Kidney (tissue), 14 donors: Measurements from ENCODE around the gene KCNJ4. TPM values are rescaled to one million over a fixed set of nuclear protein-coding genes. Genes with fewer than 3 reads are reported as not detected.

Experiments
- DNase-seq, 5 donors: peaks; one replicate each; pipeline ENCODE4 v3.0.0-alpha.2; 2013 to 2020
- FAIRE-seq: peaks from 2 replicates; lab custom pipeline; 2012; peaks lifted over from hg19 to GRCh38; lab: Jason Lieb, UNC
- H3K27ac ChIP-seq, 2 donors: one replicate each; pipeline ENCODE4 v1.7.0; 2013; ENCODE audit warnings: low read depth in 2 of 2, low read length in 2 of 2, inconsistent platforms in 1 of 2
- H3K27me3 ChIP-seq: one replicate; pipeline ENCODE4 v1.7.1; 2013; ENCODE audit warnings: low read length, inconsistent platforms; ENCODE audit not compliant: control insufficient read depth, insufficient read depth
- H3K36me3 ChIP-seq, 3 donors: one replicate each; pipeline versions ENCODE4 v1.7.0 to v1.7.1; 2013; ENCODE audit warnings: low read length in 3 of 3, control low read depth in 1 of 3, inconsistent platforms in 1 of 3; ENCODE audit not compliant: insufficient read depth in 3 of 3, control insufficient read depth in 2 of 3
- H3K4me1 ChIP-seq, 3 donors: one replicate each; pipeline versions ENCODE4 v1.7.0 to v1.7.1; 2013; ENCODE audit warnings: low read length in 3 of 3, inconsistent platforms in 1 of 3, low read depth in 1 of 3; ENCODE audit not compliant: control insufficient read depth in 2 of 3, insufficient read depth in 2 of 3
- H3K4me3 ChIP-seq, 3 donors: one replicate each; pipeline versions ENCODE4 v1.7.0 to v1.8.1; 2013; ENCODE audit warnings: low read length in 3 of 3, control low read depth in 1 of 3, inconsistent platforms in 1 of 3
- H3K9ac ChIP-seq, 3 donors: one replicate each; pipeline versions ENCODE4 v1.7.0 to v1.7.1; 2013; ENCODE audit warnings: low read length in 3 of 3, control low read depth in 1 of 3, inconsistent platforms in 1 of 3
- H3K9me3 ChIP-seq, 3 donors: one replicate each; pipeline versions ENCODE4 v1.7.0 to v1.7.1; 2013; ENCODE audit warnings: low read length in 3 of 3, control low read depth in 1 of 3, inconsistent platforms in 1 of 3; ENCODE audit not compliant: control insufficient read depth in 2 of 3, insufficient read depth in 1 of 3
- intact Hi-C: fragments of 100-400 bp; cut with DNase I; formaldehyde crosslinking; loops from one replicate; pipeline ENCODE4 v1.11.1; 2022
- polyA plus RNA-seq: library from polyadenylated mRNA; stranded (reverse); fragments of 350-450 nt; fragmentation: Illumina TruSeq; extraction: RNeasy Lipid Tissue Mini Kit (QIAGEN cat#74804); gene quantifications from one replicate; pipeline ENCODE4 v1.2.3, GENCODE V29; 2014; ENCODE audit warnings: low read depth, low replicate concordance; ENCODE audit not compliant: insufficient read depth
- total RNA-seq: library from RNA; stranded (reverse); fragmentation: NEBNext Ultra II Directional; extraction: Animal tissue kit (Norgen Biotek cat#: 25700); gene quantifications from one replicate; pipeline ENCODE4 v1.2.1, GENCODE V29; 2021
- TF ChIP-seq, protein P1 (sequence below): IDR thresholded peaks from 3 replicates; pipeline ENCODE4 v1.5.1; 2012; ENCODE audit warnings: mild to moderate bottlenecking, moderate library complexity, borderline replicate concordance; ENCODE audit not compliant: insufficient read depth; ENCODE audit errors: extremely low read depth
- donor health status: control.
- donor health status: control.
- donor health status: control.
- donor health status: control.
- donor health status: control.
- donor health status: DM: yes; HTN: yes; CAD: no.
- donor health status: Normal renal cell carcinoma (clear cell type).

KCNJ4 gene
- total and polyA plus RNA-seq, 2 donors from 2014 or later: 0.13 TPM; not detected in 1

DNA sequence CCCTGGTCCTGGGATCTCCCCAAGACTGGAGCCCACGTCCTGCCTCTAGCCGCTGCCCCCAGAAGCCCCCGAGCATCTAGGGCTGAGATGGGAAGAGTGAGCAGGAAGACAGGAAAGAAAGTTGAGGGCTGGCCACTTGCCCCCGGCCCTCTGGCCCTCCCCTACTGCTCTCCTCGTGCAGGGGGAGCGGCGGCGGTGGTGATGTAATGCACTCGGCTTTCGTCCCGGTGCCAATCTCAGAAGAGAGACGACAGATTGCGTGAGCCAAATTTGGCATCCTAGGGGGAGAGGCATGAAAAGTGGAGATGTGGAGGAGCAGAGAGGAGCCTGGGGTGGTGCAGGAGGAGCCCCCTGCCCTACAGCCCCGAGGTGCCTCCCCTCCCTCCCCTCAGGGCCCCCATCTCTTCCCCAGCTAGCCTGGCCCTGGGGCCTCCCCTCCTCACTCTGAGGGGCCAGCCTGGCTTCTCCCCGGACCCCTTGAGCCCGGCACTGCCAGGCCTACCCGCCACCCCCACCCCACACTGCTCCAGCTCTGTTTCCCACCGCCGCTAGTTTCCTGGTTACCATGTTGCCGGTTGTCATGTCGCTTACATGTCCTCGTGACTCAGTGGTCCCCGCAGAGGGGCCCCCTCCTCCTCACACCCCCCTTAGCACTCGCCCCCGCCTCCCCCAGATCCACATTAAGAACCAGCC is 2.5 kb downstream of the KCNJ4 start:
- Histone ChIP-seq H3K9me3 (no peaks in the 10 kb centered on the region), H3K27ac (no peak overlapping the region), H3K4me1 (peaks cover 0 to 2% (median 0%) of the 10 kb centered on the region in 3 donors), H3K9ac (no peak overlapping the region), H3K4me3 (no peak overlapping the region), H3K27me3 (peaks cover 12% of the 10 kb centered on the region), H3K36me3 (no peaks in the 10 kb centered on the region)
- DNase-seq (peak in 3 of 5 donors; percentile 52 to 56 (median 53)), FAIRE-seq (no peak)
- TF ChIP-seq, protein P1, sequence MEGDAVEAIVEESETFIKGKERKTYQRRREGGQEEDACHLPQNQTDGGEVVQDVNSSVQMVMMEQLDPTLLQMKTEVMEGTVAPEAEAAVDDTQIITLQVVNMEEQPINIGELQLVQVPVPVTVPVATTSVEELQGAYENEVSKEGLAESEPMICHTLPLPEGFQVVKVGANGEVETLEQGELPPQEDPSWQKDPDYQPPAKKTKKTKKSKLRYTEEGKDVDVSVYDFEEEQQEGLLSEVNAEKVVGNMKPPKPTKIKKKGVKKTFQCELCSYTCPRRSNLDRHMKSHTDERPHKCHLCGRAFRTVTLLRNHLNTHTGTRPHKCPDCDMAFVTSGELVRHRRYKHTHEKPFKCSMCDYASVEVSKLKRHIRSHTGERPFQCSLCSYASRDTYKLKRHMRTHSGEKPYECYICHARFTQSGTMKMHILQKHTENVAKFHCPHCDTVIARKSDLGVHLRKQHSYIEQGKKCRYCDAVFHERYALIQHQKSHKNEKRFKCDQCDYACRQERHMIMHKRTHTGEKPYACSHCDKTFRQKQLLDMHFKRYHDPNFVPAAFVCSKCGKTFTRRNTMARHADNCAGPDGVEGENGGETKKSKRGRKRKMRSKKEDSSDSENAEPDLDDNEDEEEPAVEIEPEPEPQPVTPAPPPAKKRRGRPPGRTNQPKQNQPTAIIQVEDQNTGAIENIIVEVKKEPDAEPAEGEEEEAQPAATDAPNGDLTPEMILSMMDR: no peak
- intact Hi-C loops: no loop called here

DNA sequence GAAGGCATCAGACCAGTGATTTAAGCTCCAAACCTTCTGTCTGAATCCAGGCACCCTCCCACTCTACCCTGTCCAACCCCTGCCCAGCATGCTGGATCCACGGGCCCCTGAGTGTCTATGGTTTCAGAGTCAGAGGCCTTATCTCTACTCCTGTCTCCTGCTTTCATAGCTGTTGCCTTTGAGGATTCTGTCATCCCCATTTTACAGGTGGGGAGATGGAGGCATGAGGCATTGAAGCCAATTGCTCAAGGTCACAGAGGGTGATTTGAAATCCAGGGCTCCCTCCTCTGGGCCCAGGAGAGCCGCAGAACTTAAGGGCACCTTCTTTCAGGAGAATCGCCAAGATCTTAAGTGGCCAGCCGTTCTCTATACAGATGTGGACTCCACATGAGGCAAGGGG is 3.1 kb downstream of the KCNJ4 start:
- Histone ChIP-seq H3K9me3 (no peaks in the 10 kb centered on the region), H3K27me3 (peaks cover 12% of the 10 kb centered on the region), H3K4me3 (no peak overlapping the region), H3K36me3 (no peaks in the 10 kb centered on the region), H3K27ac (no peak overlapping the region), H3K4me1 (peaks cover 0 to 2% (median 0%) of the 10 kb centered on the region in 3 donors), H3K9ac (no peak overlapping the region)
- FAIRE-seq (no peak), DNase-seq (no peak)
- intact Hi-C loops: no loop called here
- TF ChIP-seq, protein P1: no peak

DNA sequence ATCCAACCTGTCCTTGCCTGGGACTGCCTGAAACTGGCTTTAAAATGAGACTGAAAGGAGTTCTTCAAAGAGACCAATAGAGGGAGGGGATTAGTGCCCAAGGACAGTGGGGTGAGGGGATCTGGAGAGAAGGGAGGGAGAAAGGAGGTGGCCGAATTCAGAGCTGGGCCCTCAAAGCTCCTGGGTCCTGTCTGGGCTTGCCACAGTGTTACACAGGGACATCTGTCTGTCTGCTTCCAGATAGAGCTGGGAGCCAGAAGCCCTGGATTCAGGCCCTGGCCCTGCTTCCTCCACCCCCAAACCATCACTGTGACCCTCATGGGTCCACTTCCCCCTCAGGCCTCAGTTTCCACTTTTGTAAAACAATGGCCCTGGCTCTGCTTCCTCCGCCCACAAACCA is 3.6 kb downstream of the KCNJ4 start:
- no peak overlapping the region for H3K27ac ChIP-seq
- no peaks in the 10 kb centered on the region for H3K9me3 ChIP-seq
- H3K4me3 ChIP-seq: no peak overlapping the region
- DNase-seq: no peak
- peaks cover 12% of the 10 kb centered on the region for H3K27me3 ChIP-seq
- no peak for FAIRE-seq
- H3K4me1 ChIP-seq: peaks cover 0 to 2% (median 0%) of the 10 kb centered on the region in 3 donors
- H3K36me3 ChIP-seq: no peaks in the 10 kb centered on the region
- H3K9ac ChIP-seq: no peak overlapping the region
- TF ChIP-seq, protein P1: no peak
- intact Hi-C loops: no loop called here
